HepG2 (cell line): ENCODE data around the gene FAM161A. TPM values are rescaled to one million over a fixed set of nuclear protein-coding genes. Genes with fewer than 3 reads are reported as not detected.

Source experiments
- ARNT2 ChIP-seq: sonication (generic); formaldehyde crosslinking; IDR thresholded peaks from 2 replicates; pipeline ENCODE4 v1.8.0; 2022; ENCODE audit warnings: mild to moderate bottlenecking, low read depth, missing genetic modification reagents, moderate library complexity
- BCL6 ChIP-seq: IDR thresholded peaks from 2 replicates; pipeline ENCODE4 v1.6.1; 2016; ENCODE audit warnings: missing genetic modification reagents, missing compliant biosample characterization
- CREB1 ChIP-seq, 2 experiments: fragments of 450-650 bp in 1 of 2; IDR thresholded peaks; 2 replicates each; pipeline ENCODE4 v1.6.1; 2016 to 2017; ENCODE audit warnings: control low read depth in 1 of 2, mild to moderate bottlenecking in 1 of 2, missing compliant biosample characterization in 1 of 2, missing genetic modification characterization in 1 of 2
- GTF3A ChIP-seq: sonication (generic); formaldehyde crosslinking; conservative IDR thresholded peaks from 2 replicates; pipeline ENCODE4 v1.4.0; 2020; ENCODE audit warnings: mild to moderate bottlenecking, missing genetic modification reagents
- HNRNPH1 ChIP-seq: fragments of 200-400 bp; formaldehyde crosslinking; optimal IDR thresholded peaks from 2 replicates; pipeline ENCODE3; 2017; ENCODE audit warnings: mild to moderate bottlenecking, low read depth, low read length
- MAX ChIP-seq: IDR thresholded peaks from 2 replicates; pipeline ENCODE4 v1.6.1; 2012; ENCODE audit warnings: inconsistent platforms
- MYC ChIP-seq: sonication (generic); formaldehyde crosslinking; IDR thresholded peaks from 2 replicates; pipeline ENCODE4 v1.9.0; 2021; ENCODE audit warnings: missing genetic modification reagents, borderline replicate concordance
- NCOA2 ChIP-seq: sonication (generic); formaldehyde crosslinking; IDR thresholded peaks from 2 replicates; pipeline ENCODE4 v1.8.0; 2022; ENCODE audit warnings: inconsistent platforms
- POLR2AphosphoS2 ChIP-seq: IDR thresholded peaks from 2 replicates; pipeline ENCODE4 v1.6.1; 2011; ENCODE audit warnings: low read depth, low read length, improper control_type of control experiment
- RARA ChIP-seq: IDR thresholded peaks from 2 replicates; pipeline ENCODE4 v1.6.1; 2016; ENCODE audit warnings: missing genetic modification reagents, missing compliant biosample characterization
- RORA ChIP-seq: sonication (generic); formaldehyde crosslinking; IDR thresholded peaks from 2 replicates; pipeline ENCODE4 v1.5.0; 2020; ENCODE audit warnings: mild to moderate bottlenecking, missing genetic modification reagents, moderate library complexity
- SALL1 ChIP-seq: sonication (generic); formaldehyde crosslinking; IDR thresholded peaks from 2 replicates; pipeline ENCODE4 v1.8.0; 2022; ENCODE audit warnings: mild to moderate bottlenecking, missing genetic modification reagents
- TFDP2 ChIP-seq: sonication (generic); formaldehyde crosslinking; IDR thresholded peaks from 2 replicates; pipeline ENCODE4 v1.4.0; 2020; ENCODE audit warnings: missing genetic modification reagents
- ZBTB25 ChIP-seq: IDR thresholded peaks from 2 replicates; pipeline ENCODE4 v1.6.1; 2018; ENCODE audit warnings: missing genetic modification reagents
- ZBTB3 ChIP-seq: sonication (generic); formaldehyde crosslinking; IDR thresholded peaks from 2 replicates; pipeline ENCODE4 v1.4.0; 2020; ENCODE audit warnings: low read depth, mild to moderate bottlenecking, moderate library complexity, missing genetic modification reagents, borderline replicate concordance
- ZBTB33 ChIP-seq: sonication (generic); formaldehyde crosslinking; IDR thresholded peaks from 2 replicates; pipeline ENCODE4 v1.4.0; 2020; ENCODE audit warnings: missing genetic modification reagents
- ZNF142 ChIP-seq: sonication (generic); formaldehyde crosslinking; IDR thresholded peaks from 2 replicates; pipeline ENCODE4 v1.4.0; 2020; ENCODE audit warnings: missing genetic modification reagents
- ZNF383 ChIP-seq: sonication (generic); formaldehyde crosslinking; IDR thresholded peaks from 2 replicates; pipeline ENCODE4 v1.4.0; 2020; ENCODE audit warnings: missing genetic modification reagents, mild to moderate bottlenecking, borderline replicate concordance
- ZNF501 ChIP-seq: sonication (generic); formaldehyde crosslinking; IDR thresholded peaks from 2 replicates; pipeline ENCODE4 v1.5.1; 2020; ENCODE audit warnings: mild to moderate bottlenecking, moderate library complexity, missing genetic modification reagents
- ZNF549 ChIP-seq: sonication (generic); formaldehyde crosslinking; IDR thresholded peaks from 2 replicates; pipeline ENCODE4 v1.5.0; 2020; ENCODE audit warnings: missing genetic modification reagents
- ZNF713 ChIP-seq: sonication (generic); formaldehyde crosslinking; IDR thresholded peaks from 2 replicates; pipeline ENCODE4 v1.4.0; 2020; ENCODE audit warnings: mild to moderate bottlenecking, missing genetic modification reagents
- polyA plus RNA-seq, 8 experiments: library from polyadenylated mRNA; depleted of rRNA in 3 of 8; stranded (reverse) in 7 of 8; unstranded in 1 of 8; fragments of >200 nt; fragmentation: Illumina TruSeq in 4 of 8; extraction: Trizol in 4 of 8; gene quantifications; 2 replicates each; pipeline versions ENCODE4 v1.2.1 to v1.2.3, GENCODE V29; 2011 to 2016; ENCODE audit warnings: low read depth in 4 of 8, missing spikeins in 1 of 8, mixed read lengths in 1 of 8; ENCODE audit not compliant: insufficient read depth in 1 of 8
- total RNA-seq, 5 experiments: library from RNA; depleted of rRNA; stranded (reverse); fragments of >200 nt; fragmentation: Illumina TruSeq; extraction: Trizol; gene quantifications; 2 replicates each; pipeline ENCODE4 v1.2.3, GENCODE V29; 2016; ENCODE audit warnings: low read depth in 1 of 5

Gene FAM161A
- total and polyA plus RNA-seq, 2 of the 13 experiments (the other 11 are each of a cell fraction or from before 2014, with no cell fraction given): 2.7 to 3.4 TPM

GRCh38 chr2:61793389-61793836 lies 60.4 kb downstream of the FAM161A start (continued):
- TF ChIP-seq ZNF142 (CRISPR knock-in tag) (no peak), ZNF713 (CRISPR knock-in tag) (no peak), CREB1 (IDR thresholded peaks at IDR 0.05) (no peak), CREB1 (CRISPR knock-in tag; IDR thresholded peaks at IDR 0.05) (no peak), ARNT2 (CRISPR knock-in tag) (no peak), ZBTB33 (peak; percentile 75; the same call in 1 of the 2 replicates), MAX (peak; percentile 39; the same call in 1 of the 2 replicates), SALL1 (CRISPR knock-in tag) (peak; percentile 64), ZNF501 (peak; percentile 28; the same call in 1 of the 2 replicates), BCL6 (0 out of 2 replicates have a peak, but pooled peaks have one; percentile 20), ZBTB25 (CRISPR knock-in tag) (no peak), ZBTB3 (CRISPR knock-in tag) (no peak), ZNF383 (CRISPR knock-in tag) (no peak), ZNF549 (no peak), RORA (CRISPR knock-in tag) (no peak), HNRNPH1 (no peak), RARA (CRISPR knock-in tag) (no peak), NCOA2 (CRISPR knock-in tag) (no peak), GTF3A (CRISPR knock-in tag) (no peak), POLR2AphosphoS2 (no peak), TFDP2 (CRISPR knock-in tag) (no peak), MYC (CRISPR knock-in tag) (peak; percentile 21; the same call in 1 of the 2 replicates)
